Fibroblast of the aortic adventitia (primary cell): ENCODE measurements around the gene CTNNA2. TPM values are rescaled to one million over a fixed set of nuclear protein-coding genes. Genes with fewer than 3 reads are reported as not detected.

Experiments
- DNase-seq: peaks from one replicate; pipeline ENCODE4 v3.0.0-alpha.2; 2010; ENCODE audit warnings: low read depth
- H3K4me3 ChIP-seq: 2 replicates; pipeline ENCODE4 v1.5.1; 2011; ENCODE audit warnings: low read depth, mild to moderate bottlenecking, control low read depth, low read length, moderate library complexity
- CTCF ChIP-seq: IDR thresholded peaks from 2 replicates; pipeline ENCODE4 v1.5.1; 2011; ENCODE audit warnings: mild to moderate bottlenecking, low read length, control low read depth, inconsistent platforms; ENCODE audit not compliant: insufficient read depth
- total RNA-seq: library from RNA; depleted of rRNA; stranded (reverse); fragments of >200 nt; gene quantifications from 2 replicates; pipeline ENCODE4 v1.2.3, GENCODE V29; 2012; ENCODE audit warnings: low replicate concordance

CTNNA2 gene
- total RNA-seq, 1 donor: 0.36 TPM

- no peak for DNase-seq
- no peak overlapping the region for H3K4me3 ChIP-seq
- no peak for TF ChIP-seq CTCF
Measured at GRCh38 chr2:80167284-80167808, 654.5 kb downstream of the CTNNA2 start.

DNA sequence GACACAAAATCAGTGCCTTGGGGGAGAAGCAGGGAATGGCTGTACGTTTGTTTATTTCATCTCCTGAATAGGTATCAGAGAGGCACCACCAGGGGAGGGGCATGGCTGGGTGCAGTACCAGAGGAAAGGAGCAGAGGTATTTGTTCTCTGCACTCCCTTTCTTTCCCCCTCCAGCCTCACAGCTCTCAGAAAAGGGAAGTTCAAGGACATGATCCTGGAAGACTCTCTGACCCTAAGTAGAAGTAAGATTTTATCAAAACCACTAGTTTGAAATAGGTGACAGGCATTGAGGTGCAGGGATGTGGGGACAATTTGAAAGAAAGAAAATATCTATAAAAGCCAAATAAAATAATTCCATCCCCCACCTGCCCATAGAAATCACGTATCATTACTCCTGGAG is 655.2 kb downstream of the CTNNA2 start:
- no peak overlapping the region for H3K4me3 ChIP-seq
- TF ChIP-seq CTCF: no peak
- DNase-seq: no peak

- H3K4me3 ChIP-seq: no peak overlapping the region
- TF ChIP-seq CTCF: no peak
- no peak for DNase-seq
Measured at GRCh38 chr2:80168801-80169200, 656.0 kb downstream of the CTNNA2 start.

- TF ChIP-seq CTCF: no peak
- DNase-seq: no peak
- no peak overlapping the region for H3K4me3 ChIP-seq
Measured at GRCh38 chr2:80169811-80170594, 657.2 kb downstream of the CTNNA2 start.

- no peak for DNase-seq
- no peak for TF ChIP-seq CTCF
- no peak overlapping the region for H3K4me3 ChIP-seq
Measured at GRCh38 chr2:80185091-80185490, 672.2 kb downstream of the CTNNA2 start.

- DNase-seq: no peak
- no peak for TF ChIP-seq CTCF
- no peak overlapping the region for H3K4me3 ChIP-seq
Measured at GRCh38 chr2:80186262-80186661, 673.4 kb downstream of the CTNNA2 start.
